Smooth muscle cell (in vitro differentiated cells): ENCODE data around the gene FIGN. TPM values are rescaled to one million over a fixed set of nuclear protein-coding genes. Genes with fewer than 3 reads are reported as not detected.

Source experiments
- DNase-seq: peaks from one replicate; lab custom pipeline; 2025; ENCODE audit not compliant: unreplicated experiment; lab: John Stamatoyannopoulos, UW
- H2AFZ ChIP-seq: fragments of 200-600 bp; sonication (generic); 2 replicates; pipeline ENCODE4 v1.6.0; 2016; ENCODE audit warnings: antibody characterized with exemption, low read depth, mild to moderate bottlenecking
- H3F3A ChIP-seq: fragments of 200-600 bp; sonication (generic); 2 replicates; pipeline ENCODE4 v1.6.0; 2017; ENCODE audit warnings: antibody characterized with exemption, low read depth
- H3K27ac ChIP-seq: fragments of 200-600 bp; sonication (generic); 2 replicates; pipeline ENCODE4 v1.5.1; 2016; ENCODE audit warnings: low read depth, mild to moderate bottlenecking
- H3K27me3 ChIP-seq: fragments of 200-600 bp; sonication (generic); 2 replicates; pipeline ENCODE4 v1.6.1; 2016; ENCODE audit warnings: low read depth, mild to moderate bottlenecking
- H3K36me3 ChIP-seq: fragments of 200-600 bp; sonication (generic); 2 replicates; pipeline ENCODE4 v1.5.1; 2016; ENCODE audit warnings: low read depth
- H3K4me1 ChIP-seq: fragments of 200-600 bp; sonication (generic); 2 replicates; pipeline ENCODE4 v1.5.1; 2016; ENCODE audit warnings: low read depth
- H3K4me2 ChIP-seq: fragments of 200-600 bp; sonication (generic); 2 replicates; pipeline ENCODE4 v1.6.0; 2016; ENCODE audit warnings: mild to moderate bottlenecking
- H3K4me3 ChIP-seq: fragments of 200-600 bp; sonication (generic); 2 replicates; pipeline ENCODE4 v1.5.1; 2016; ENCODE audit warnings: mild to moderate bottlenecking
- H3K79me2 ChIP-seq: fragments of 200-600 bp; sonication (generic); 2 replicates; pipeline ENCODE4 v1.6.0; 2016; ENCODE audit warnings: low read depth, mild to moderate bottlenecking
- H3K9ac ChIP-seq: fragments of 200-600 bp; sonication (generic); 2 replicates; pipeline ENCODE4 v1.6.0; 2016; ENCODE audit warnings: low read depth
- H3K9me3 ChIP-seq: fragments of 200-600 bp; sonication (generic); replicated peaks from 2 replicates; pipeline ENCODE4 v1.5.1; 2016; ENCODE audit warnings: low read depth
- H4K20me1 ChIP-seq: fragments of 200-600 bp; sonication (generic); 2 replicates; pipeline ENCODE4 v1.6.0; 2016; ENCODE audit warnings: low read depth
- WGBS: methylation state at CpG from one replicate; pipeline ENCODE4 v1.1.7; 2016; ENCODE audit warnings: low lambda C conversion rate; 5-methylcytosine and 5-hydroxymethylcytosine counted together
- polyA plus RNA-seq: library from polyadenylated mRNA; unstranded; fragments of >200 nt; fragmentation: Nextera tagmentation; extraction: Ambion mirVana; gene quantifications from 2 replicates; pipeline ENCODE4 v1.2.1, GENCODE V29; 2016
- total RNA-seq: library from RNA; depleted of rRNA; stranded (reverse); fragments of >200 nt; gene quantifications from 2 replicates; pipeline ENCODE4 v1.2.3, GENCODE V29; 2014
- TF ChIP-seq, protein P1 (sequence below): fragments of 200-600 bp; sonication (generic); IDR thresholded peaks from 2 replicates; pipeline ENCODE4 v1.5.1; 2017; ENCODE audit warnings: borderline replicate concordance, mild to moderate bottlenecking, antibody characterized with exemption; ENCODE audit not compliant: insufficient read depth, poor library complexity, severe bottlenecking

FIGN gene
- total and polyA plus RNA-seq, 2 experiments from 2014 or later: 0.71 to 4.8 TPM

DNA sequence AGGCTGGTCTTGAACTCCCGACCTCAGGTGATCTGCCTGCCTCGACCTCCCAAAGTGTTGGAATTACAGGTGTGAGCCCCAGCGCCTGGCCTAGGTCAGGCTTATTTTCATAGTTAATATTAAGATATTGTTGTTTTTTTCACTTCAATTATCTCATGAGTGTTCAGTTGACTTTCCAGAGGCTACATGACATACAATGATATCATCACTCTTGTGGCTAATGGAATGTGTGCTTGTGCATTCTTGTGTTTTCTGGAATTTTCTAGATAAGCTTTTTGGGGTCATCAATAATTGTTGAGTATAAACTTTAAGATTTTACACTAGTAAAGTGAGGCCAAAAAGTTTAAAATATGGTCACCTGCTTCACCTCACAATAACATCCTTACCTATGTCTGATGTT, 180.9 kb downstream of the FIGN start:
- Histone ChIP-seq H3K36me3 (no peaks in the 10 kb centered on the region), H3K4me1 (peaks cover 16% of the 10 kb centered on the region), H3K79me2 (no peaks in the 10 kb centered on the region), H3K4me3 (no peak overlapping the region), H3K27ac (no peak overlapping the region), H4K20me1 (no peaks in the 10 kb centered on the region), H3K9ac (no peak overlapping the region), H2AFZ (no peak overlapping the region), H3K9me3 (no peaks in the 10 kb centered on the region), H3K27me3 (no peaks in the 10 kb centered on the region), H3K4me2 (no peak overlapping the region), H3F3A (no peaks in the 10 kb centered on the region)
- 97% methylated on average over 3 of the region's 3 CpGs for WGBS
- no peak for DNase-seq
- TF ChIP-seq, protein P1, sequence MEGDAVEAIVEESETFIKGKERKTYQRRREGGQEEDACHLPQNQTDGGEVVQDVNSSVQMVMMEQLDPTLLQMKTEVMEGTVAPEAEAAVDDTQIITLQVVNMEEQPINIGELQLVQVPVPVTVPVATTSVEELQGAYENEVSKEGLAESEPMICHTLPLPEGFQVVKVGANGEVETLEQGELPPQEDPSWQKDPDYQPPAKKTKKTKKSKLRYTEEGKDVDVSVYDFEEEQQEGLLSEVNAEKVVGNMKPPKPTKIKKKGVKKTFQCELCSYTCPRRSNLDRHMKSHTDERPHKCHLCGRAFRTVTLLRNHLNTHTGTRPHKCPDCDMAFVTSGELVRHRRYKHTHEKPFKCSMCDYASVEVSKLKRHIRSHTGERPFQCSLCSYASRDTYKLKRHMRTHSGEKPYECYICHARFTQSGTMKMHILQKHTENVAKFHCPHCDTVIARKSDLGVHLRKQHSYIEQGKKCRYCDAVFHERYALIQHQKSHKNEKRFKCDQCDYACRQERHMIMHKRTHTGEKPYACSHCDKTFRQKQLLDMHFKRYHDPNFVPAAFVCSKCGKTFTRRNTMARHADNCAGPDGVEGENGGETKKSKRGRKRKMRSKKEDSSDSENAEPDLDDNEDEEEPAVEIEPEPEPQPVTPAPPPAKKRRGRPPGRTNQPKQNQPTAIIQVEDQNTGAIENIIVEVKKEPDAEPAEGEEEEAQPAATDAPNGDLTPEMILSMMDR: no peak

DNA sequence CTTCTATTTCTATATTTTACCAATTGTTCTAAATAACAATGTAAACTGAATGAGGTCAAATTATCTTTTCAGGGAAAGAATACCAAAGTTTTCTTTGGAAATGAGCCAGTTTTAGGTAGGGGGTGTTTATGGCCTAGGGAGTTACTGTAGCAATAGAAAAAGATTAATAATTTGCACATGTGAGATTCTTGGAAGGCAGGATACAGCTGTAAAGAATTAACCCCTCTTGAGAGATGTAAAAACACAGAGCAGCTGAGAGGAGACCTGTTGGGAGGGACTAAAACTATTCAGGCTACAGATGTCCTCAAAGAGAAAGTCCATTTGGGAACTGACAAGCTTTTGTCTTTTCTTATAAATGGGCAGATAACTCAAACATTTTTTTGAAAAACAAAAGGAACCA, 182.2 kb downstream of the FIGN start:
- no peak for DNase-seq
- TF ChIP-seq, protein P1: no peak
- H3K4me2 ChIP-seq: no peak overlapping the region

DNA sequence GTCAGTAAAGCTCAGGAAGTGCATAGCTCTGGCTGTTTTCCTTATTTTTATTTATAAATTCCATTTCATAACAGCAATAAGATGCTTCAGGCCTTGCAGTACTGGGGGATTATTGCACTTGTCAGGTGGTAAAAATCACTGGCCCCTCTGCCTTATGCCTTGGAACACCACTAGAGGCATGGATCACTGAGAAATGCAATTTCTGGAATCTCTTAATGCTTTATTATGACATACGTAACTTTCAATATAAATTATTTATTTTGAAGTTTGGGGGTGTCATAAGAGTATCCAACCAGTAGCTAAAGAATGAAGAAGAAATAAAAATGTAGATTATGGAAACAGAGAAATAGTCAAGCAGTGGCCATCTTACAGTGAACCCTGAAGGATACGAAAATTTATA, 183.1 kb downstream of the FIGN start:
- Histone ChIP-seq H3K9me3 (no peaks in the 10 kb centered on the region), H3K4me3 (no peak overlapping the region), H4K20me1 (no peaks in the 10 kb centered on the region), H2AFZ (no peak overlapping the region), H3K9ac (no peak overlapping the region), H3K36me3 (no peaks in the 10 kb centered on the region), H3F3A (no peaks in the 10 kb centered on the region), H3K4me2 (no peak overlapping the region), H3K4me1 (peaks cover 7% of the 10 kb centered on the region), H3K27ac (no peak overlapping the region), H3K79me2 (no peaks in the 10 kb centered on the region), H3K27me3 (no peaks in the 10 kb centered on the region)
- DNase-seq: no peak
- TF ChIP-seq, protein P1: no peak
- 92% methylated on average over 2 of the region's 2 CpGs for WGBS

More for the DNA sequence above, 182.2 kb downstream of the FIGN start:
- Histone ChIP-seq H3K4me1 (peaks cover 7% of the 10 kb centered on the region), H3K9me3 (no peaks in the 10 kb centered on the region), H3K4me3 (no peak overlapping the region), H2AFZ (no peak overlapping the region), H3K27ac (no peak overlapping the region), H3K9ac (no peak overlapping the region), H3K36me3 (no peaks in the 10 kb centered on the region), H3F3A (no peaks in the 10 kb centered on the region), H4K20me1 (no peaks in the 10 kb centered on the region), H3K79me2 (no peaks in the 10 kb centered on the region), H3K27me3 (no peaks in the 10 kb centered on the region)

DNA sequence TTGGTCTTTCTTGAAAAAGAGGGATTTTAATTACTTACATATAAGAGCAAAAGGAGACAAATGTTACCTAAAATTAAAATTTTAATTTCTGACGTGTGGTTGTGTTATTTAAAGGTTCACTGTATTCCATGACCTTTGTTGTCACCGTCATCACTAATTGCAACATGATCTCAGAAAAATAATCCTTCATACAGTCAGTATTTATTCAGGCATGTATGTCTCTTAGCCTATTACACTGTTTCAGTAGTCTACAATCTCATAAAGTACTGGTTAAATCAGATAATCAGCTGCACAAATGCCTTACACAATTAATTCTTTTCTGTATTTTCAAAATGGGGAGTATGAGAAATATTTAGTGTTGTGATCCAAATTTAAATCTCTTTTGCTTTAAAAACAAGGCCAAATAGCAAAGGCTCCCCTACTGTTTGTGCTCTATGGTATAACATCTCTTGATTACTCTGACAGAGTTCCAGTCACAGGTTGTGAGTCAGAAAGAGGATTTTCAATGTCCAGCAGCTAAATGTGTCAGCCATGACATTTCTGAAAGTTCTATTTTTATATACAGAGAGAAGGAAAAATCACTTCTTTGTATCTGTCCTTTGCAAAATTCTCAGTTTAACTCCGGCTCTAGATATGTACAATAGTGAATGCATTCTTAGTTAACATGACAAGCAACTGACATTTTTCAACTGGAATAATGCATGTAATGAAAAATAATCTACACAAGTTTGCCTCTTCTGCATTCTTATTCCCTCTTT, 184.0 kb downstream of the FIGN start:
- Histone ChIP-seq H3K9ac (no peak overlapping the region), H3K4me2 (no peak overlapping the region), H3K27me3 (no peaks in the 10 kb centered on the region), H3K9me3 (no peaks in the 10 kb centered on the region), H3F3A (no peaks in the 10 kb centered on the region), H2AFZ (no peak overlapping the region), H3K4me1 (peaks cover 7% of the 10 kb centered on the region), H3K27ac (peak overlapping the region; percentile 8), H3K4me3 (no peak overlapping the region), H4K20me1 (no peaks in the 10 kb centered on the region), H3K36me3 (no peaks in the 10 kb centered on the region), H3K79me2 (no peaks in the 10 kb centered on the region)
- DNase-seq: no peak
- TF ChIP-seq, protein P1: no peak
- 80% methylated on average over 3 of the region's 3 CpGs for WGBS
